GM12878 (cell line): Measurements from ENCODE around the gene LIF. TPM values are rescaled to one million over a fixed set of nuclear protein-coding genes. Genes with fewer than 3 reads are reported as not detected.

Experiments used
- ATAC-seq: fragments of 200-7000 bp; cut with Tn5 transposase; 3 replicates; pipeline ENCODE4 v1.9.1; 2020; ENCODE audit warnings: mild to moderate bottlenecking, moderate library complexity
- BruUV-seq: library from RNA; stranded (reverse); fragments of 400-500 nt; replicated peaks from 2 replicates; lab custom pipeline; 2021; lab: Mats Ljungman, UMichigan
- CTCF ChIA-PET: fragments of 300-600 bp; sonication (Branson Sonifier 250); formaldehyde crosslinking; extraction: SDS; loops from one replicate; lab custom pipeline; 2021; ENCODE audit warnings: inconsistent platforms; lab: Yijun Ruan, JAX
- POLR2A ChIA-PET: fragments of 350-600 bp; formaldehyde crosslinking; extraction: SDS; loops from one replicate; lab custom pipeline; 2021; ENCODE audit warnings: inconsistent platforms; lab: Charles Lee
- RAD21 ChIA-PET: fragments of 300-600 bp; sonication (Branson Sonifier 250); formaldehyde crosslinking; loops from one replicate; lab custom pipeline; 2023; ENCODE audit warnings: antibody characterized with exemption; ENCODE audit not compliant: unreplicated experiment; lab: Charles Lee
- SMC1A ChIA-PET: fragments of 300-600 bp; sonication (Branson Sonifier 250); formaldehyde crosslinking; loops from one replicate; lab custom pipeline; 2023; ENCODE audit not compliant: unreplicated experiment, uncharacterized antibody; lab: Charles Lee
- DNase-seq: peaks from one replicate; pipeline ENCODE4 v3.0.0-alpha.2; 2011; ENCODE audit warnings: low read depth, low spot score
- FAIRE-seq: peaks from 3 replicates; lab custom pipeline; 2011; peaks lifted over from hg19 to GRCh38; lab: Jason Lieb, UNC
- H2AFZ ChIP-seq: 2 replicates; pipeline ENCODE4 v1.6.0; 2011; ENCODE audit warnings: low read depth, low read length, control low read depth; ENCODE audit not compliant: control insufficient read depth
- H3K27ac ChIP-seq: 2 replicates; pipeline ENCODE4 v1.5.1; 2011; ENCODE audit warnings: control low read depth; ENCODE audit not compliant: control insufficient read depth, insufficient read depth
- H3K27me3 ChIP-seq, 2 experiments: replicated peaks in 1 of 2; 2 replicates each; pipeline versions ENCODE4 v1.6.0 to v1.6.1; 2011; ENCODE audit warnings: low read length in 1 of 2; ENCODE audit not compliant: control insufficient read depth in 2 of 2, insufficient read depth in 2 of 2
- H3K36me3 ChIP-seq, 2 experiments: 2 replicates each; pipeline ENCODE4 v1.5.1; 2011; ENCODE audit warnings: low read length in 1 of 2; ENCODE audit not compliant: control insufficient read depth in 2 of 2, insufficient read depth in 2 of 2
- H3K4me1 ChIP-seq: 2 replicates; pipeline ENCODE4 v1.6.1; 2011; ENCODE audit warnings: mild to moderate bottlenecking, low read length, moderate library complexity, mixed read lengths; ENCODE audit not compliant: control insufficient read depth, insufficient read depth
- H3K4me2 ChIP-seq: 2 replicates; pipeline ENCODE4 v1.6.0; 2011; ENCODE audit warnings: control low read depth; ENCODE audit not compliant: control insufficient read depth, insufficient read depth
- H3K4me3 ChIP-seq: fragments of 200-600 bp; sonication (generic); 2 replicates; pipeline ENCODE4 v1.5.1; 2016
- H3K79me2 ChIP-seq: 2 replicates; pipeline ENCODE4 v1.6.0; 2011; ENCODE audit warnings: low read length; ENCODE audit not compliant: control insufficient read depth, insufficient read depth
- H3K9ac ChIP-seq: 2 replicates; pipeline ENCODE4 v1.8.0; 2011; ENCODE audit warnings: low read length, control low read depth, mixed read lengths; ENCODE audit not compliant: control insufficient read depth, insufficient read depth
- H3K9me3 ChIP-seq: replicated peaks from 3 replicates; pipeline ENCODE4 v1.5.1; 2011; ENCODE audit warnings: mild to moderate bottlenecking, low read length; ENCODE audit not compliant: control insufficient read depth, insufficient read depth
- H4K20me1 ChIP-seq: 2 replicates; pipeline ENCODE4 v1.6.0; 2011; ENCODE audit not compliant: control insufficient read depth, insufficient read depth
- BCL11A ChIP-seq: IDR thresholded peaks from 2 replicates; pipeline ENCODE4 v1.6.1; 2011; ENCODE audit warnings: low read depth, low read length
- GATAD2B ChIP-seq: fragments of 450-650 bp; conservative IDR thresholded peaks from 2 replicates; pipeline ENCODE4 v1.6.1; 2017; ENCODE audit warnings: low read depth, mild to moderate bottlenecking, moderate library complexity
- IRF5 ChIP-seq: fragments of 450-650 bp; IDR thresholded peaks from 2 replicates; pipeline ENCODE4 v1.6.1; 2017; ENCODE audit warnings: borderline replicate concordance
- NBN ChIP-seq: fragments of 450-650 bp; IDR thresholded peaks from 2 replicates; pipeline ENCODE4 v1.6.1; 2016
- NKRF ChIP-seq: fragments of 450-650 bp; conservative IDR thresholded peaks from 2 replicates; pipeline ENCODE4 v1.6.1; 2017; ENCODE audit warnings: mild to moderate bottlenecking, moderate library complexity
- PML ChIP-seq: IDR thresholded peaks from 2 replicates; pipeline ENCODE4 v1.6.1; 2012; ENCODE audit warnings: low read length, inconsistent platforms
- ZNF207 ChIP-seq: fragments of 450-650 bp; IDR thresholded peaks from 2 replicates; pipeline ENCODE4 v1.6.1; 2014; ENCODE audit warnings: antibody characterized with exemption, mild to moderate bottlenecking, borderline replicate concordance
- WGBS: methylation state at CpG from one replicate; pipeline ENCODE4 v1.1.6; 2016; ENCODE audit warnings: low lambda C conversion rate; ENCODE audit not compliant: insufficient replicate concordance, insufficient coverage; ENCODE audit errors: missing lambda C conversion rate; 5-methylcytosine and 5-hydroxymethylcytosine counted together
- in situ Hi-C: fragments of 300-500 bp; cut with MboI; formaldehyde crosslinking; loops from 9 replicates; pipeline ENCODE4 v1.14.3; 2018; ENCODE audit warnings: mixed read lengths
- intact Hi-C: fragments of 100-400 bp; cut with micrococcal nuclease; formaldehyde crosslinking; loops from one replicate; pipeline ENCODE4 v1.14.2; 2022; ENCODE audit not compliant: unreplicated experiment
- polyA plus RNA-seq, 11 experiments: library from polyadenylated mRNA; depleted of rRNA in 4 of 11; unstranded in 6 of 11; stranded (reverse) in 5 of 11; fragments of >200 nt; fragmentation: Nextera tagmentation in 4 of 11; fragmentation: Illumina TruSeq in 1 of 11; extraction: Ambion mirVana in 4 of 11; extraction: Trizol in 1 of 11; gene quantifications; 1 replicate in 1 of 11; 2 replicates in 10 of 11; pipeline versions ENCODE4 v1.2.1 to v1.2.3, GENCODE V29; 2011 to 2016; ENCODE audit warnings: inconsistent platforms in 2 of 11, missing spikeins in 2 of 11, low read depth in 1 of 11
- total RNA-seq, 4 experiments: library from RNA; depleted of rRNA in 3 of 4; stranded (reverse); fragments of >200 nt in 3 of 4; fragmentation: Illumina TruSeq in 1 of 4; extraction: Trizol in 1 of 4; gene quantifications; 2 replicates each; pipeline versions ENCODE4 v1.2.1 to v1.2.3, GENCODE V29; 2013 to 2021

The LIF gene
- total and polyA plus RNA-seq, 10 of the 15 experiments (the other 5 are each of a cell fraction or from before 2014, with no cell fraction given): 0.05 to 3.4 (median 0.97) TPM

DNA sequence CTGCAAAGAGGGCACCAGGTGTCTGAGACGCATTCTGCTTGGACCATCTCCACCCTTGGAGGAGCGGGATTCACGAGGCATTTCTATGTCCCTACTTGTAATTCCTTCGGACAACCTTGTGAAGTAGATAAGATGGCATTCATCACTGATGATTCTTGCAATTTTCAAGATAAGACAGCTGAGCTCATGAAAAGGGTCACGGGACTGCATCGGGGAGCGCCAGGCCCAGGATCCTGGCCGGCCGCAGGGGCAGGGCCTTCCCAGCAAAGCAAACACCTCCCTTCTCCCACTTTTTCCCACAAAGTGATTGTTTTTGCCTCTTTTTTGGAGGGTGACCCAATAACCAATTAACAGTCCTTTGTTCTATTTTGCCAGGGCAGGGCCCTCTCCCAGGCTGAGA lies 8.4 kb downstream of the LIF start:
- no peak overlapping the region for H3K9ac ChIP-seq
- no peaks in the 10 kb centered on the region for H4K20me1 ChIP-seq
- no peaks in the 10 kb centered on the region for H3K4me1 ChIP-seq
- WGBS: 72% methylated on average over 9 of the region's 9 CpGs
- H3K79me2 ChIP-seq: no peaks in the 10 kb centered on the region
- intact Hi-C loops: no loop called here
- no peak overlapping the region for H3K27ac ChIP-seq
- no peak overlapping the region for H2AFZ ChIP-seq
- RAD21 ChIA-PET: no interaction called here
- H3K27me3 ChIP-seq: 0 out of 4 replicates have a peak, but pooled peaks cover 0 to 3% of the 10 kb centered on the region in 2 experiments
- in situ Hi-C loops: no loop called here
- CTCF ChIA-PET: interaction anchor here (1.2 kb wide), 1 partner anchor 17 kb away, joined by 3 read pairs; no protein-coding TSS in a partner anchor
- no peak overlapping the region for H3K4me3 ChIP-seq
- no peak overlapping the region for H3K4me2 ChIP-seq
- FAIRE-seq: no peak
- DNase-seq: no peak
- H3K9me3 ChIP-seq: no peaks in the 10 kb centered on the region
- no peak for ATAC-seq
- TF ChIP-seq PML: no peak
- no peak for TF ChIP-seq NBN
- no peak for TF ChIP-seq ZNF207
- no peak for TF ChIP-seq NKRF
- no peak for TF ChIP-seq GATAD2B
- no peak for TF ChIP-seq IRF5
- TF ChIP-seq BCL11A: no peak
- POLR2A ChIA-PET: no interaction called here
- SMC1A ChIA-PET: no interaction called here
- BruUV-seq: no TSS peak
- H3K36me3 ChIP-seq: no peaks in the 10 kb centered on the region
